B cell (primary cell): ENCODE data around the gene PRKCB. TPM values are rescaled to one million over a fixed set of nuclear protein-coding genes. Genes with fewer than 3 reads are reported as not detected.
A peak's percentile ranks its signal among the peaks of the same experiment; 100 is the strongest.

Source experiments
- ATAC-seq: fragments of 200-7000 bp; cut with Tn5 transposase; one replicate; pipeline ENCODE4 v1.10.0; 2021; ENCODE audit warnings: low read depth, mild to moderate bottlenecking, moderate number of reproducible peaks, moderate library complexity
- CTCF ChIA-PET: fragments of 350-600 bp; sonication (Branson Sonifier 250); formaldehyde crosslinking; loops from one replicate; lab custom pipeline; 2021; ENCODE audit warnings: antibody characterized with exemption, inconsistent platforms; lab: Charles Lee
- POLR2A ChIA-PET: fragments of 350-600 bp; sonication (Branson Sonifier 250); formaldehyde crosslinking; loops from one replicate; lab custom pipeline; 2021; ENCODE audit warnings: antibody characterized with exemption; lab: Charles Lee
- DNase-seq: peaks from one replicate; pipeline ENCODE4 v3.0.0; 2013
- H2AFZ ChIP-seq: 2 replicates; pipeline ENCODE4 v1.6.1; 2012; ENCODE audit warnings: mild to moderate bottlenecking, low read depth, low read length; ENCODE audit not compliant: insufficient read depth, poor library complexity, severe bottlenecking
- H3K27ac ChIP-seq, 2 donors: 1 replicate in 1 of 2; 2 replicates in 1 of 2; pipeline ENCODE4 v1.5.1; 2012 to 2013; ENCODE audit warnings: low read length in 2 of 2, mild to moderate bottlenecking in 2 of 2, moderate library complexity in 1 of 2
- H3K27me3 ChIP-seq, 4 experiments: fragments of 200-600 bp in 1 of 4; sonication (generic) in 1 of 4; replicated peaks in 1 of 4; 1 replicate in 2 of 4; 2 replicates in 2 of 4; pipeline versions ENCODE4 v1.6.1 to v1.7.0; 2013 to 2016; ENCODE audit warnings: low read length in 3 of 4, mild to moderate bottlenecking in 2 of 4, mixed read lengths in 1 of 4, moderate library complexity in 1 of 4; ENCODE audit not compliant: insufficient read depth in 4 of 4, control insufficient read depth in 3 of 4; ENCODE audit errors: control extremely low read depth in 1 of 4
- H3K36me3 ChIP-seq, 2 experiments: replicated peaks in 1 of 2; 1 replicate in 1 of 2; 2 replicates in 1 of 2; pipeline versions ENCODE4 v1.6.1 to v1.7.1; 2013; ENCODE audit warnings: low read length in 1 of 2; ENCODE audit not compliant: insufficient read depth in 2 of 2, control insufficient read depth in 1 of 2; ENCODE audit errors: control extremely low read depth in 1 of 2, extremely low read depth in 1 of 2
- H3K4me1 ChIP-seq, 2 donors: fragments of 200-600 bp in 1 of 2; sonication (generic) in 1 of 2; 1 replicate in 1 of 2; 2 replicates in 1 of 2; pipeline versions ENCODE4 v1.5.1 to v1.6.1; 2013 to 2017; ENCODE audit warnings: low read length in 2 of 2; ENCODE audit not compliant: control insufficient read depth in 2 of 2, insufficient read depth in 2 of 2
- H3K4me2 ChIP-seq: replicated peaks from 2 replicates; pipeline ENCODE3; 2012; ENCODE audit warnings: mild to moderate bottlenecking, low read depth, low read length; ENCODE audit not compliant: poor library complexity, severe bottlenecking
- H3K4me3 ChIP-seq, 5 experiments: fragments of 200-600 bp in 1 of 5; sonication (generic) in 1 of 5; 1 replicate in 3 of 5; 2 replicates in 2 of 5; pipeline versions ENCODE4 v1.5.1 to v1.7.0; 2011 to 2016; ENCODE audit warnings: low read length in 4 of 5, mild to moderate bottlenecking in 4 of 5, low read depth in 2 of 5, control low read depth in 1 of 5, moderate library complexity in 1 of 5; ENCODE audit not compliant: insufficient read depth in 1 of 5; ENCODE audit errors: control extremely low read depth in 1 of 5, extremely low read depth in 1 of 5
- H3K79me2 ChIP-seq: fragments of 200-600 bp; sonication (generic); one replicate; pipeline ENCODE4 v1.6.0; 2016; ENCODE audit warnings: low read length; ENCODE audit not compliant: control insufficient read depth, insufficient read depth
- H3K9ac ChIP-seq: fragments of 200-600 bp; sonication (generic); 2 replicates; pipeline ENCODE4 v1.6.1; 2017; ENCODE audit warnings: mild to moderate bottlenecking, low read length, moderate library complexity
- H3K9me3 ChIP-seq, 3 donors: one replicate each; pipeline versions ENCODE4 v1.6.1 to v1.7.1; 2013; ENCODE audit warnings: low read length in 2 of 3; ENCODE audit not compliant: control insufficient read depth in 2 of 3, insufficient read depth in 1 of 3; ENCODE audit errors: control extremely low read depth in 1 of 3
- H4K20me1 ChIP-seq: 2 replicates; pipeline ENCODE4 v1.6.0; 2012; ENCODE audit warnings: mild to moderate bottlenecking, low read length; ENCODE audit not compliant: insufficient read depth, control insufficient read depth, poor library complexity, severe bottlenecking
- H3K27ac Mint-ChIP-seq: one replicate; pipeline ENCODE4 v1.8.0; 2021; ENCODE audit warnings: mixed read lengths
- H3K27me3 Mint-ChIP-seq: one replicate; pipeline ENCODE4 v1.8.0; 2021; ENCODE audit warnings: mixed read lengths
- H3K4me1 Mint-ChIP-seq: one replicate; pipeline ENCODE4 v1.8.0; 2021; ENCODE audit warnings: mixed read lengths
- H3K4me3 Mint-ChIP-seq: one replicate; pipeline ENCODE4 v1.8.0; 2021; ENCODE audit warnings: mixed read lengths
- H3K9me3 Mint-ChIP-seq: one replicate; pipeline ENCODE4 v1.8.0; 2022; ENCODE audit warnings: mixed read lengths; ENCODE audit not compliant: insufficient read depth
- CTCF ChIP-seq: fragments of 200-600 bp; IDR thresholded peaks from one replicate; pipeline ENCODE4 v1.8.0; 2022; ENCODE audit warnings: antibody characterized with exemption, mild to moderate bottlenecking
- EZH2 ChIP-seq: IDR thresholded peaks from 2 replicates; pipeline ENCODE4 v1.6.1; 2012; ENCODE audit warnings: borderline replicate concordance, low read depth, mild to moderate bottlenecking, moderate library complexity, low read length; ENCODE audit not compliant: insufficient read depth, poor library complexity, severe bottlenecking
- WGBS: methylation state at CpG from one replicate; pipeline ENCODE4 v1.1.5; 2013; ENCODE audit warnings: missing lambda C conversion rate; ENCODE audit not compliant: insufficient coverage; 5-methylcytosine and 5-hydroxymethylcytosine counted together
- intact Hi-C: fragments of 100-400 bp; cut with micrococcal nuclease; formaldehyde crosslinking; loops from one replicate; pipeline ENCODE4 v1.10.0; 2022
- polyA plus RNA-seq: library from polyadenylated mRNA; depleted of rRNA; stranded (reverse); fragments of >200 nt; gene quantifications from 2 replicates; pipeline ENCODE4 v1.2.3, GENCODE V29; 2012
- total RNA-seq, 2 donors: library from RNA; stranded (reverse); fragments of 120-200 nt in 1 of 2; gene quantifications; 1 replicate in 1 of 2; 2 replicates in 1 of 2; pipeline versions ENCODE4 v1.2.3 to v1.2.4, GENCODE V29; 2013 to 2022

The PRKCB gene
- total and polyA plus RNA-seq, 2 donors (not counting 1 experiment from before 2014, with no cell fraction given) = 106 to 373 TPM

GRCh38 chr16:24123275-24123674 lies 287.5 kb downstream of the PRKCB start:
- H3K4me2 ChIP-seq = no peak overlapping the region
- H3K4me3 ChIP-seq = no peak overlapping the region
- intact Hi-C loops = loop anchor here (10.0 kb wide), 2 partner anchors 48 to 62 kb away; no protein-coding TSS in a partner anchor
- peaks cover 11 to 86% of the 10 kb centered on the region in 2 experiments for H3K36me3 ChIP-seq
- no peak overlapping the region for H3K9ac ChIP-seq
- Mint-ChIP-seq H3K9me3 (no peaks in the 10 kb centered on the region), H3K4me1 (no peaks in the 10 kb centered on the region), H3K27me3 (no peaks in the 10 kb centered on the region), H3K27ac (peak overlapping the region; percentile 17), H3K4me3 (no peak overlapping the region)
- DNase-seq (no peak), ATAC-seq (no peak)
- peaks cover 6% of the 10 kb centered on the region for H3K79me2 ChIP-seq
- no peaks in the 10 kb centered on the region for H3K4me1 ChIP-seq
- no peak overlapping the region for H2AFZ ChIP-seq
- WGBS = 100% methylated on average over 1 of the region's 1 CpG
- H3K9me3 ChIP-seq = no peaks in the 10 kb centered on the region
- ChIA-PET POLR2A (no interaction called here), CTCF (interaction anchor here (1.3 kb wide), 1 partner anchor 129 kb away, joined by 5 read pairs; no protein-coding TSS in a partner anchor)
- TF ChIP-seq EZH2 = no peak
- no peak for TF ChIP-seq CTCF
- no peak overlapping the region for H3K27ac ChIP-seq
- no peaks in the 10 kb centered on the region for H3K27me3 ChIP-seq
- peaks cover 46% of the 10 kb centered on the region for H4K20me1 ChIP-seq

GRCh38 chr16:24124291-24124690 lies 288.5 kb downstream of the PRKCB start:
- Mint-ChIP-seq H3K4me3 (no peak overlapping the region), H3K27me3 (no peaks in the 10 kb centered on the region), H3K4me1 (no peaks in the 10 kb centered on the region), H3K27ac (no peak overlapping the region), H3K9me3 (no peaks in the 10 kb centered on the region)
- 93% methylated on average over 6 of the region's 7 CpGs for WGBS
- no peaks in the 10 kb centered on the region for H3K9me3 ChIP-seq
- H3K4me1 ChIP-seq = no peaks in the 10 kb centered on the region
- H3K27ac ChIP-seq = no peak overlapping the region
- DNase-seq = no peak
- no peak overlapping the region for H3K4me3 ChIP-seq
- CTCF ChIA-PET = interaction anchor here (1.2 kb wide), 1 partner anchor 52 kb away, joined by 3 read pairs; no protein-coding TSS in a partner anchor
- no peak overlapping the region for H2AFZ ChIP-seq
- H3K36me3 ChIP-seq = peaks cover 11 to 89% of the 10 kb centered on the region in 2 experiments
- POLR2A ChIA-PET = no interaction called here
- no peak for ATAC-seq
- H3K27me3 ChIP-seq = no peaks in the 10 kb centered on the region
- TF ChIP-seq EZH2 (no peak), CTCF (no peak)
- peaks cover 6% of the 10 kb centered on the region for H3K79me2 ChIP-seq
- no peak overlapping the region for H3K9ac ChIP-seq
- peaks cover 36% of the 10 kb centered on the region for H4K20me1 ChIP-seq
- intact Hi-C loops = loop anchor here (10.0 kb wide), 2 partner anchors 49 to 61 kb away; no protein-coding TSS in a partner anchor
- H3K4me2 ChIP-seq = no peak overlapping the region
